Gastroesophageal sphincter (tissue), 3 donors: ENCODE measurements around the gene MRPL52.

ENCODE experiments used
- CTCF ChIP-seq, 4 experiments: fragments of 200-600 bp in 2 of 4; fragments of 450-650 bp in 2 of 4; sonication (generic) in 1 of 4; IDR thresholded peaks; one replicate each; pipeline ENCODE4 v1.5.1; 2017 to 2019; ENCODE audit warnings: antibody characterized with exemption in 4 of 4, mild to moderate bottlenecking in 2 of 4, moderate library complexity in 2 of 4
- POLR2A ChIP-seq, 2 donors: fragments of 450-650 bp; IDR thresholded peaks; one replicate each; pipeline ENCODE4 v1.6.1; 2017; ENCODE audit warnings: antibody characterized with exemption in 2 of 2, mild to moderate bottlenecking in 2 of 2, moderate library complexity in 1 of 2

- no peak for TF ChIP-seq CTCF (IDR thresholded peaks at IDR 0.05)
- TF ChIP-seq POLR2A (IDR thresholded peaks at IDR 0.05), result no peak
These were observed 15.3 kb upstream of the MRPL52 start for GRCh38 chr14:22814373-22814772.
